GM12873 (cell line): Measurements from ENCODE around the gene UGT1A4.

Experiments used
- TF ChIP-seq, protein P1 (sequence below): IDR thresholded peaks from 2 replicates; pipeline ENCODE4 v1.5.1; 2012; ENCODE audit warnings: low read depth, mild to moderate bottlenecking, moderate library complexity, low read length, control low read depth; ENCODE audit not compliant: insufficient read depth; ENCODE audit errors: missing control alignments

The UGT1A4 gene

DNA sequence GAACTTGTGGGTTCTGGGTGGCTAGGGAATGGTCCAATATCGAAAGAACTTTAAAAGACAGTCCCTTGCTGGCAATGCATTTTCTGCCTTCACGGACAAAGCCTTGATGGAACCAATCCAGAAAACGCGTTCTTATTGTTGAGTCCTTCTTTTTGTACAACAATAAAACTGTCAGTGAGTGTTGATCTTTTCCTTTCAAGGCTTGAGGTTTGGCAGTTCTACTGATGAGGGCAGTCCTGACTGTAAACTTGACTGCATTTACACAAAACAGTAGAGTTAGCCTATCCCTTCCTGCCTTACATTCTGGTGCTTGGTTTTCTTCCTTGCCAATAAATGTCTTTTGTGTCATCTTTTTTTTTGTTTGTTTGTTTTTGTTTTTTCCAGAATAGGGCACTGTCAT is 39.3 kb upstream of the UGT1A4 start:
- TF ChIP-seq, protein P1, sequence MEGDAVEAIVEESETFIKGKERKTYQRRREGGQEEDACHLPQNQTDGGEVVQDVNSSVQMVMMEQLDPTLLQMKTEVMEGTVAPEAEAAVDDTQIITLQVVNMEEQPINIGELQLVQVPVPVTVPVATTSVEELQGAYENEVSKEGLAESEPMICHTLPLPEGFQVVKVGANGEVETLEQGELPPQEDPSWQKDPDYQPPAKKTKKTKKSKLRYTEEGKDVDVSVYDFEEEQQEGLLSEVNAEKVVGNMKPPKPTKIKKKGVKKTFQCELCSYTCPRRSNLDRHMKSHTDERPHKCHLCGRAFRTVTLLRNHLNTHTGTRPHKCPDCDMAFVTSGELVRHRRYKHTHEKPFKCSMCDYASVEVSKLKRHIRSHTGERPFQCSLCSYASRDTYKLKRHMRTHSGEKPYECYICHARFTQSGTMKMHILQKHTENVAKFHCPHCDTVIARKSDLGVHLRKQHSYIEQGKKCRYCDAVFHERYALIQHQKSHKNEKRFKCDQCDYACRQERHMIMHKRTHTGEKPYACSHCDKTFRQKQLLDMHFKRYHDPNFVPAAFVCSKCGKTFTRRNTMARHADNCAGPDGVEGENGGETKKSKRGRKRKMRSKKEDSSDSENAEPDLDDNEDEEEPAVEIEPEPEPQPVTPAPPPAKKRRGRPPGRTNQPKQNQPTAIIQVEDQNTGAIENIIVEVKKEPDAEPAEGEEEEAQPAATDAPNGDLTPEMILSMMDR = no peak

DNA sequence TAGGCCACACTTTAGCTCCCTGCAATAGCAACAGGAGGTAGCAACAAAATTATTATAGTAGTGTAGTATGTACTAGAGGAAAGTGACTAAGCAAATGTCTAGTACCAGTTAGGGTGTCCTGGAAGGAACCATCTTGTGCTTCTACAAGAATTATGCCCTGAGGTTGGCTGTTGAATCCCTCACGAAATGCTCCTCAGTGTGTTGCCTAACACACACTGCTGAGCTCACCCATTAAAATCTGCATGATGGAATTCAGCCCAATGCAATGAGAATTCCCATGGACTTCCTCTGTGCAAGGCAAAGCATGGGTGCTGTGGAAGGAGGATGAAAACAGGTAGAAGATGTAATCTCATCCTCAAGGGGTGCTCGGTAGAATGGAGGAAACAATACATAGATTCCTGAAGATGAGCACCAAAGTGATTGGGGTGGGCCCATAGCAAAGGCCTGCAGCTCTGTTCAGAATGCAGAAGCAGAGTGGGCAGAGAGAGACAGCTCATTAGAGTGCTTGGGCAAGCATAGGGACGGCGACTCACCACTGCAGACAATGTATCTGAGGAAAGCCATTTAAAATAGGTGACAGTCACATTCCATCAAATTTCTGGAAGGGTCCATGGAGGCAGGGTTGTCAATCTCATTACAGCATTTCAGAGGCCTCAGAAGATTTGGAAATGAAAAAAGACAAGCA is 38.0 kb upstream of the UGT1A4 start:
- TF ChIP-seq, protein P1 = no peak

DNA sequence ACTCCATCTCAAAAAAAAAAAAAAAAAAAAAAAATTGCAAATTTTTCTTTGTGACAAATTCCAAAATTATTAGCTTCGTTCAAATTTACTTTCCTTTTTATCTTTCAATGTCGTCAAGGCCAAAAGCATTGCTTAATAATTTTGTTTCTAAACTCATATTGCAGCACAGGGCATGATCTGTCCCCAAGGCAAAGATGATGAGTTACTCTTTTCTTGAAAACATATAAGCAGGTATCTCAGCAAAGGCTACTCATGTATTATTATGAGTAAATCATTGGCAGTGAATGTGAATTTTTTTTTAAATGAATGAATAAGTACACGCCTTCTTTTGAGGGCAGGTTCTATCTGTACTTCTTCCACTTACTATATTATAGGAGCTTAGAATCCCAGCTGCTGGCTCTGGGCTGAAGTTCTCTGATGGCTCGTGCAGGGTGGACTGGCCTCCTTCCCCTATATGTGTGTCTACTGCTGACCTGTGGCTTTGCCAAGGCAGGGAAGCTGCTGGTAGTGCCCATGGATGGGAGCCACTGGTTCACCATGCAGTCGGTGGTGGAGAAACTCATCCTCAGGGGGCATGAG is 36.9 kb upstream of the UGT1A4 start, which contains the start of gene UGT1A7:
TSS of gene UGT1A7 (plus strand) at position 381 of the 579 bp plus-strand sequence. CDS start at position 418, 37 bp downstream.
- TF ChIP-seq, protein P1 = no peak

DNA sequence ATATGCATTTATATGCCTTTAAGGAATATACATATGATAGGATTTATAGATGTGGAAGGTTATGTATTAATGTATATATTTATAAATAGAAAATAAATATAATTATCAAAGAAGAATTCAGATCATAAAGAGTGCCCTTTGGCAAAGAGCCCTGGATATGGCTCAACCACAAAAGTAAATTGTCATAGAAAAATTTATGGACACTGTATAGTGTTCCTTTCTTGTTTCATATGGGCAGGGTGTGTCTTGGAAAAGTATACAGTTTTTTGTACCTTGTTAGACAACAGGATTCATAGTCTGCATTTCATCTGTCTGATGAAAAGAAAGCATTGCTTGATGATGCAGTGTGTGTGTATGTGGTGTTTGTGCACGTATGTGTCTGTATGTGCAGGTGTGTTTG is 33.9 kb upstream of the UGT1A4 start:
- TF ChIP-seq, protein P1 = no peak

DNA sequence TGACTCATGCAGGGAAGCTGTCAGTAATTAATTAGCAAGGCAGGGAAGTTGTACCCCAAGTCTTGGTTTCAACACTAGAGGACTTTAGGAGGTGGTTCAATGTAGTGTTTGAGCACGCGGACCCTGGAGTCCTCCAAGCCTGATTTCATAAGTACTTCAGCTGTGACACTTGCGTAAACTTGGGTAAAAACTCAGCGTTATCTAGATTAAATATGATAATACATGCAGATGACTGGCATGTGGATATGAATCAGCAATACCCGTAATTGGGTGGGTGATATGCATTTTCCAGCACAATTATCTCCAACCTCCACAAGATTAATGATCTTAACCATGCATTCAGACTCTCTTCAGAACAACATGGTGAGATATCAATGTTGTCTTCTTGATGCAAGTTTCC is 31.6 kb upstream of the UGT1A4 start:
- TF ChIP-seq, protein P1 = no peak

DNA sequence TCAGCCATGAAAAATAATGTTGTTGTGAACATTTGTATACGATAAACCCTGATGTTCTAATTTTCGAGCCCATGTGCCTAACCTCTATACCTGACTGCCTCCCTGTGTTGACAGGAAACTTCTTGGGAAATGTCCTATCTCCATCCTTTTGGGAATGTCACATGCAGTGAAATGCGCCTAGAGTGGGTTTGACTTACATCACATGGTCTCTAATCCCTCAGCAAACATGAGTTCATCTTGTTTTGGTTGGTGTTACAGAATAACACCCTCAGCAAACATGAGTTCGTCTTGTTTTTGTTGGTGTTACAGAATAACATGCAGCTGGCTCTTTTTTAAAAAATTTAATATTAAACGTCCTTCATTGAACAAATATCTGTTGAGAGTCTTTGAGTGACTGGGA is 30.2 kb upstream of the UGT1A4 start:
- TF ChIP-seq, protein P1 = no peak

DNA sequence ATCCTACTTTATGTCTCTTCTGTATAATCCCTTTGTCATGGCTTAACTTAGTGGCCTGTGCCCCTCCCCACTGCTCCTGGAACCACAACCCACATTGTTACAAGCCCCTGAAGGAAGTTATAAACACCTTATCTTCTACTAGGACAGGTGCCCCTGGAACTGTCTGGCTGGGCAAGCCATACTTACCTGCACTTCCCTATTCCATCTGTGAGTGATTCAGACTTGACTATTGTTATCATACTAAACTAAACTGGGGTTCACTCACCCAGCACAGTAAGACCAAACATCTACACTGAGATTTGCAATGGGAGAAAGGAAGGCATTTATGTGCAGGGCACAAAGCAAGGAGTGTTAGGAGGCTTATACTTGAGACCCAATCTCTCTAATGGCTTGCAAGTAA is 29.5 kb upstream of the UGT1A4 start:
- TF ChIP-seq, protein P1 = no peak
